GM18505 (cell line): ENCODE measurements around the gene PLA2G6.
"Not testable (repeated sequence)": the region's sequence is repeated elsewhere in the genome, so short reads cannot be mapped to it uniquely, and the experiment has no call there.

Experiments
- ATAC-seq: cut with Tn5 transposase; IDR thresholded peaks from one replicate; pipeline ENCODE4 v1.9.1; 2021; ENCODE audit not compliant: unreplicated experiment
- POLR2A ChIP-seq: IDR thresholded peaks from 4 replicates; pipeline ENCODE4 v1.6.1; 2011; ENCODE audit warnings: borderline replicate concordance; ENCODE audit not compliant: insufficient read depth, insufficient read length; ENCODE audit errors: extremely low read depth

The PLA2G6 gene

GRCh38 chr22:38085501-38085900 lies 96.1 kb downstream of the PLA2G6 start:
- TF ChIP-seq POLR2A = no peak
- no peak for ATAC-seq

GRCh38 chr22:38085056-38085455 lies 96.6 kb downstream of the PLA2G6 start:
- no peak for TF ChIP-seq POLR2A
- ATAC-seq = no peak

GRCh38 chr22:38083931-38084631 lies 97.5 kb downstream of the PLA2G6 start, which contains the start of gene SLC16A8:
SLC16A8 (minus strand) TSS chr22:38084184; CDS start chr22:38082873, 1,311 bp downstream.
- no peak for TF ChIP-seq POLR2A
- ATAC-seq = no peak

- TF ChIP-seq POLR2A = no peak
- no peak for ATAC-seq
These were observed 98.5 kb downstream of the PLA2G6 start for GRCh38 chr22:38082986-38083710.

- no peak for TF ChIP-seq POLR2A
- ATAC-seq = no peak
These were observed 99.4 kb downstream of the PLA2G6 start for GRCh38 chr22:38081941-38082828.

- no peak for TF ChIP-seq POLR2A
- no peak for ATAC-seq
These were observed 100.0 kb downstream of the PLA2G6 start for GRCh38 chr22:38081636-38081940.

GRCh38 chr22:38080850-38081635 lies 100.6 kb downstream of the PLA2G6 start:
- no peak for TF ChIP-seq POLR2A
- ATAC-seq = no peak

GRCh38 chr22:38080474-38080849 lies 101.2 kb downstream of the PLA2G6 start:
- no peak for TF ChIP-seq POLR2A
- ATAC-seq = no peak

GRCh38 chr22:38079804-38080203 lies 101.8 kb downstream of the PLA2G6 start:
- no peak for TF ChIP-seq POLR2A
- ATAC-seq = no peak

GRCh38 chr22:38079208-38079607 lies 102.4 kb downstream of the PLA2G6 start:
- not testable (repeated sequence) for ATAC-seq

GRCh38 chr22:38078046-38078840 lies 103.4 kb downstream of the PLA2G6 start:
- no peak for TF ChIP-seq POLR2A

GRCh38 chr22:38077595-38077994 lies 104.0 kb downstream of the PLA2G6 start:
- ATAC-seq = no peak
- TF ChIP-seq POLR2A = no peak

More at GRCh38 chr22:38078046-38078840, 103.4 kb downstream of the PLA2G6 start:
- no peak for ATAC-seq

- no peak for ATAC-seq
- no peak for TF ChIP-seq POLR2A
These were observed 104.5 kb downstream of the PLA2G6 start for GRCh38 chr22:38077096-38077495.

GRCh38 chr22:38075961-38076360 lies 105.7 kb downstream of the PLA2G6 start:
- TF ChIP-seq POLR2A = no peak
- ATAC-seq = no peak
